ENCODE data around the gene ASF1B. TPM values are rescaled to one million over a fixed set of nuclear protein-coding genes. Genes with fewer than 3 reads are reported as not detected.

ASF1B gene
- total RNA-seq, 3 donors from 2014 or later (not counting 1 experiment from before 2014, with no cell fraction given), result 4.5 to 5.5 (median 4.8) TPM

DNA sequence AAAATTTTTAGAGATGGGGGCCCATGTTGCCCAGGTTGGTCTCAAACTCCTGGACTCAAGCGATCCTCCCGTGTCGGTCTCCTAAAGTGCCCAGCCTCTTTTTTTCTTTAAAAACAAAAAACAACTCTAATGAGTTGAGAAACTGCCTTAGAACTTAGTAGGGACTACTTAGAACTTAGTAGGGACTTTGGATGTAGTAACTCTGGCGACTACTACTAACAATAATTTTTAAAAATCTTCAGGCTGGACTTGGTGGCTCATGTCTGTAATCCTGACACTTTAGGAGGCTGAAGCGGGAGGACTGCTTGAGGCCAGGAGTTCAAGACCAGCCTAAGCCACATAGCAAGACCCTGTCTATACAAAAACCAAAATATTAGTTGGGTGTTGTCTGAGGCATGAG, 50.3 kb downstream of the ASF1B start:
- no peaks in the 10 kb centered on the region for H3K9me3 ChIP-seq (ENCODE audit: control insufficient read depth, insufficient read depth, low read length)
- peaks cover 17% of the 10 kb centered on the region for H3K4me1 ChIP-seq (ENCODE audit: control insufficient read depth, insufficient read depth, low read length)
- no peaks in the 10 kb centered on the region for H3K27me3 ChIP-seq (ENCODE audit: control insufficient read depth, insufficient read depth, low read length)
- Mint-ChIP-seq H3K9me3 (no peaks in the 10 kb centered on the region), H3K4me1 (peaks cover 7 to 16% of the 10 kb centered on the region in 2 donors), H3K27me3 (ENCODE audit: low read depth in 2 of 2) (no peaks in the 10 kb centered on the region), H3K27ac (no peak overlapping the region), H3K36me3 (no peaks in the 10 kb centered on the region), H3K4me3 (no peak overlapping the region)
- no peak for DNase-seq
- peaks cover 8% of the 10 kb centered on the region for H3K36me3 ChIP-seq (ENCODE audit: control insufficient read depth, insufficient read depth, low read length)
- 95% methylated on average over 4 of the region's 5 CpGs for WGBS (ENCODE audit: insufficient coverage)
- intact Hi-C loops (cut with micrococcal nuclease), result no loop called here
- no peak overlapping the region for H3K27ac ChIP-seq (ENCODE audit: low read length)
- ATAC-seq, result no peak
- TF ChIP-seq, protein P1, sequence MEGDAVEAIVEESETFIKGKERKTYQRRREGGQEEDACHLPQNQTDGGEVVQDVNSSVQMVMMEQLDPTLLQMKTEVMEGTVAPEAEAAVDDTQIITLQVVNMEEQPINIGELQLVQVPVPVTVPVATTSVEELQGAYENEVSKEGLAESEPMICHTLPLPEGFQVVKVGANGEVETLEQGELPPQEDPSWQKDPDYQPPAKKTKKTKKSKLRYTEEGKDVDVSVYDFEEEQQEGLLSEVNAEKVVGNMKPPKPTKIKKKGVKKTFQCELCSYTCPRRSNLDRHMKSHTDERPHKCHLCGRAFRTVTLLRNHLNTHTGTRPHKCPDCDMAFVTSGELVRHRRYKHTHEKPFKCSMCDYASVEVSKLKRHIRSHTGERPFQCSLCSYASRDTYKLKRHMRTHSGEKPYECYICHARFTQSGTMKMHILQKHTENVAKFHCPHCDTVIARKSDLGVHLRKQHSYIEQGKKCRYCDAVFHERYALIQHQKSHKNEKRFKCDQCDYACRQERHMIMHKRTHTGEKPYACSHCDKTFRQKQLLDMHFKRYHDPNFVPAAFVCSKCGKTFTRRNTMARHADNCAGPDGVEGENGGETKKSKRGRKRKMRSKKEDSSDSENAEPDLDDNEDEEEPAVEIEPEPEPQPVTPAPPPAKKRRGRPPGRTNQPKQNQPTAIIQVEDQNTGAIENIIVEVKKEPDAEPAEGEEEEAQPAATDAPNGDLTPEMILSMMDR (IDR thresholded peaks at IDR 0.05), result no peak
- no peak overlapping the region for H3K4me3 ChIP-seq (ENCODE audit: low read length)

DNA sequence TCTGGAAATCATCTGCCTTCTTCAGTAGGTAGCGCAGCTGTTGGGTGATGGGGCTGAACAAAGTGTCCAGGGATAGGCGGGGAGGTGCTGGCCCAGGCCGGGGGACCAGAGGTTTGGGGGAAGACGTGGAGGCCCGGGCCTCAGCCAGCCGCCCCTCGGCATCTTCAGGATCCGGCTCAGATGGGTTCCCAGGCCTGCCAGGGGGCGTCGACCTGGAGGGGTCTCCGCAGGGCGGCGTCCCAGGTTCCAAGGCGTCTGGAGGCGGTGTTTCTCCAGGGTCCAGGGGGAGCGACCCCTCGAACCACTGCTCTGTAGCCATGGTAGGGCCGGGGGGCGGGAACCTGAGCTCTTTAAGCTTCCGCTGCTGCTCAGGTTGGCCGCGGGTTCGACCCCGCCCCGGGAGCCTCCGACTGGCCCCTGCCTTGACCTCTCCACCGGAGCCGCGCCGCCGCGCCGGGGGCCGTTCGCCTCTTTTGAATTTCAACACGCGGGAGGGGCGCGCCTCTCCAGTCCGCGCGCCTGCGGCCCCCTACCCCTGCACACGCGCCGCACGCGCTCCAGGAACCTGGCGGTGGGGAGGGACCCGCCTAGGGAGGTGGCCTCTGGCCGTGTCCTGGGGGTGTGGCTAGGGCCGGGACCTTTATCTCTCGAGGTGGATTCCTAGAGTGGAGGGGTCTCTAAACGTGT, 50.9 kb downstream of the ASF1B start, which contains the start of gene C19orf67:
TSS of gene C19orf67 (minus strand) at position 475 of the 687 bp plus-strand sequence. CDS start at position 319, 156 bp downstream.
- no peak for ATAC-seq
- no peaks in the 10 kb centered on the region for H3K36me3 Mint-ChIP-seq
- no peaks in the 10 kb centered on the region for H3K9me3 Mint-ChIP-seq
- no peak within 1 kb of the TSS for H3K27ac ChIP-seq (ENCODE audit: low read length)
- H3K4me3 Mint-ChIP-seq, result no peak within 1 kb of the TSS
- TF ChIP-seq, protein P1 (IDR thresholded peaks at IDR 0.05), result no peak
- H3K4me3 ChIP-seq (ENCODE audit: low read length), result no peak within 1 kb of the TSS
- no peaks in the 10 kb centered on the region for H3K9me3 ChIP-seq (ENCODE audit: control insufficient read depth, insufficient read depth, low read length)
- peaks cover 10 to 19% of the 10 kb centered on the region in 2 donors for H3K4me1 Mint-ChIP-seq
- intact Hi-C loops (cut with micrococcal nuclease), result no loop called here
- H3K27me3 Mint-ChIP-seq (ENCODE audit: low read depth in 2 of 2), result no peaks in the 10 kb centered on the region
- peaks cover 23% of the 10 kb centered on the region for H3K4me1 ChIP-seq (ENCODE audit: control insufficient read depth, insufficient read depth, low read length)
- no peaks in the 10 kb centered on the region for H3K27me3 ChIP-seq (ENCODE audit: control insufficient read depth, insufficient read depth, low read length)
- peaks cover 8% of the 10 kb centered on the region for H3K36me3 ChIP-seq (ENCODE audit: control insufficient read depth, insufficient read depth, low read length)
- no peak for DNase-seq
- no peak within 1 kb of the TSS for H3K27ac Mint-ChIP-seq
- 94% methylated on average over 54 of the region's 54 CpGs for WGBS (ENCODE audit: insufficient coverage)

DNA sequence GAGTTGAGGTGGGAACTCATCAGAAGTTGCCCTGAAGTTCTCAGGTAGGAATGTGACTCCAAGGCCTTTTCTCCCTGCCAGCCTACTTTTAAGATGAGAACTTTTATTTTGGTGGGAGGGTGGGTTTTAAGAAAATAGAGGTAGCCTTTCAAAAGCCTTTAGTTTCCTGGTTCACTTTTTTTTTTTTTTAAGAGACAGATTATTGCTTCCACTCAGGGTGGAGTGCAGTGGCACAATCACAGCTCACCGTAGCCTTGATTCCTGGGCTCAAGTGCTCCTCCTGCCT, 53.8 kb downstream of the ASF1B start:
- peak overlapping the region; percentile 9 for H3K4me3 Mint-ChIP-seq
- no peak overlapping the region for H3K27ac ChIP-seq (ENCODE audit: low read length)
- peaks cover 18% of the 10 kb centered on the region for H3K4me1 ChIP-seq (ENCODE audit: control insufficient read depth, insufficient read depth, low read length)
- intact Hi-C loops (cut with micrococcal nuclease), result loop anchor here (5.0 kb wide), 1 partner anchor 35 kb away; the partner anchor contains the start of gene PRKACA
- H3K4me1 Mint-ChIP-seq, result peaks cover 6 to 14% of the 10 kb centered on the region in 2 donors
- ATAC-seq (no peak), DNase-seq (no peak)
- no peak overlapping the region for H3K4me3 ChIP-seq (ENCODE audit: low read length)
- WGBS (ENCODE audit: insufficient coverage), result 100% methylated on average over 1 of the region's 1 CpG
- H3K9me3 ChIP-seq (ENCODE audit: control insufficient read depth, insufficient read depth, low read length), result no peaks in the 10 kb centered on the region
- no peaks in the 10 kb centered on the region for H3K27me3 ChIP-seq (ENCODE audit: control insufficient read depth, insufficient read depth, low read length)
- H3K36me3 Mint-ChIP-seq, result no peaks in the 10 kb centered on the region
- H3K27ac Mint-ChIP-seq, result peak overlapping the region in 1 of 2 donors; percentile 27
- H3K36me3 ChIP-seq (ENCODE audit: control insufficient read depth, insufficient read depth, low read length), result no peaks in the 10 kb centered on the region
- no peaks in the 10 kb centered on the region for H3K27me3 Mint-ChIP-seq (ENCODE audit: low read depth in 2 of 2)
- H3K9me3 Mint-ChIP-seq, result no peaks in the 10 kb centered on the region
- TF ChIP-seq, protein P1 (IDR thresholded peaks at IDR 0.05), result no peak

Measured in natural killer cell (primary cell).